ENCODE measurements around the gene DEPDC5.

DEPDC5 gene

DNA sequence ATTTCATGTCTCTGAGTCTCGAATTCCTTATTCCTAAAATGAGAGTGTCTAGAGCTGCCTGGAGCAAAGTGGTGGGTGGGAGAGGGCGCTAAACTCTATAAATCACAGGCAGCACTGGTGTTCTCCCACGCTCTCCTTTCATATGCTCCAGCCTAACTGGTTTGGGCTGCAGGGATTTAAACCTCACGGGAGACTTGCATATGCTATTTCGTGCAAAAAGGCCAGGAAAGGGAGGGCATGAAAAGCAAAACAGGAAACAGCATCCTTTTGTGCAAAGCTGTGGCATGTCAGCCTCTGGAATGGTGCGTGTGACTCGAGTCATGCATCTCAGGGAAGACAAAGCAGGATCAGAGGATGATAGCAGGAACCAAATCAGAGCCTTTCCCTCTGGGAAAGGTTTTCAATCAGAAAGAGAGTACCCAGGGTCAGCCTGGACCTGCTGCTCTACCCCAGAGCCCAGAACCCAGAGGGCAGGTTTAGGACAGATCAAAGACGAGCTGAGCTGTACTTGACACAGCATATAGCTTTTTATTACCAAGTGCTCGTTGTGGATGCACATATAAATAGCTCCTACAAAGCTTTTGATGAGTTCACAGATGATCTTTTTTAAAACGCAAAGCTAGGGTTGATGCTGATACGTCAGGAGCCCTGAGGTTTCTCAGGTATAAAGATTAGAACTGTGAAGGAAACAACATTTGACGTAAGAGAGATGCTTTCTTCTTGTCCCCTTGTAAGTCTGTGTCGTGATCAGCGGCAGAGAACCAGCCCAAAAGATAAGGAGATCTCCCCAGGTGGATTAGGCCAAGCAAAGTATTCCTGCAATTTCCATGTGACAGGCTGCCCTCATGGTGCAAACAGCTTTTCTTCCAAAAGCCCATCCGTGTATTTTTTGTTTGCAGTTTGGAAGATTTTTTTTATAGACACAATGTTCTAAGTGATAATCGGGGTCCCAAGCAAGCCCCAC is 144.3 kb downstream of the DEPDC5 start:
- no peak for DNase-seq

DNA sequence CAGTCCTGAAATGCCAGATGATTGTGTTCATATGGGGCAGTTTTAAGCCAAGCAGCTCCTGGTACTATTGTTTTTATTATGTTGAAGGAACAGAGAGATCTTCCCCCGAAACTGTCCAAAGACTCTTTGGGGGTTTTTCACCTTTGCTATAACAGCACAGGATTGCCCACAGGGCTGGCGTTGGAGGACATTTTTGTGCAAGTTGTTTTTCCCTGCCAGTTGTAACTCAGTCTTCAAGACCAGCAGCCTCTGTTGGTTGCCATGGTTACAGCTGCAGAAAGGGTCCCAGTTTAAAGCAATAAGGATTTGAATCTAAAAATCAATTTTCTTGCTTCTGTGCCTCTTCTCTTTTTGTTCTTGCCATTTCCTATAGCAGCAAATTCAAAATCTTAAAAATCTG is 145.1 kb downstream of the DEPDC5 start:
- no peak for DNase-seq

DNA sequence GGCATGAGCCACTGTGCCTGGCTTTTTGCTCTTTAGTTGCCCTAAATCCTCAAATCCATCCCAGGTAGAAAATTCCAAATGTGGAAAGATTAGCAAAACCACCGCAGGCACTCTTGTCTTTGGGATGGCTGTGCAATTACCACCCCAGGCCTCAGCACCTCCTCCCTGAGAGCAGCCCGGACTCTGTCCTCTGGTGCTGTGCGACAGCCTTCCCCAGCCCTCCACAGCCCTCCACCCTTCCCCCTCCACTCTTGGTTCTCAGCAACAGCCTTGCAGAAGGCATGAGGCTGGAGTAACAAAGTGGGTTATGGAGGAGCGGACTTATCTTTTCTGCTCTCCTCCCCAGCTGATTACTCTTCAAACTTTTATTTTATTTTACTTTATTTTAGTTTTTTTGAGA is 145.8 kb downstream of the DEPDC5 start:
- no peak for DNase-seq

DNA sequence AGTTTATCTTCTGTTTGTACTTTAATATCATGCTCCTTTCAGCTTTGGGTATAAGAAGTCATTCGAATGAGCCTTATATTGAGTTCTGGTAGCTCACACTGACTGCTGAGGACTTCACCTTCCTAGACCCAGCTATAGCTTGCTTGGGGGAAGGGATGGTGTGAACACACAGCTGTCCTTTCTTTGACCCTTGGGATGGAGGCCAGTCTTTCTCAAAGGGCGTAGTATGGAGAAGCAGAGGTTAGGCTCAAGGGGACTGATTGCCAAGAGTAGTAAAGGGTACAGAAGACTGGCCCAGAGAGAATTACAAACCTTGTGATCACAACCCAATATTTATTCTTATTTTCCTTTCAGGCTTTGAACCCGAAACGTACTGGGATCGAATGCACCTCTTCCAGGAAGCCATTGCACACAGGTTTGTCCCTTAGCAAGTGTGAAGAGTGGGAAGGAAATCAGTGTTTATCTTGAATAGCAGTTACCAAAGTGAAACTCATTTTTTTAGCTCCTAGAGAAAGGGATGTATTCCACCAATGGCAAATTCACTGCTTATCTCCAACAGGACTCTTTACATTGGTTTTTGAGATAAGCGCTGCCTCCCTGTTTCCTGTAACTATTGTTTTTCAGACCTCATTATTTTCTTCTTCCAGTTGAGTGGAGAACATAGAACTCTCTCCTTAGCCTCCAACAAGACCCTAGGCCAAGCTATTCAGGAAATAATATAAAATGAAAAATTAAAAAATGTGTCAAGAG is 147.7 kb downstream of the DEPDC5 start:
- no peak for DNase-seq

DNA sequence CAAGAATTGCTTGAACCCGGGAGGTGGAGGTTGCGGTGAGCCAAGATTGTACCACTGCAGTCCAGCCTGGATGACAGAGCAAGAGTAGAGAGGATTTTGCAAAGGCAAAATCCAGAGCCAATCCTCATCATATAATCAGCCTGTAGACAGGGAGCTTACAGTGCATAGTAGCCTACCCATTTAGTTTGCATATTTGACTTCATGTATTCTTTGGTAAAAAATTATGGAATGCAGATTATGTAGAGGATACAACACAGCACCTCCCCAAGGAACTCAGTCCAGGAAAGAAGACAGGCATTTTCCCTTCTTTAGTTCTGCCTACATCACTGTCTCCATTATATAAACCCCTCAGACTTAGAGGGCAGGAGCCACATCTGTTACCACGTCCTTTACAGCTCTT is 150.8 kb downstream of the DEPDC5 start:
- no peak for DNase-seq

DNA sequence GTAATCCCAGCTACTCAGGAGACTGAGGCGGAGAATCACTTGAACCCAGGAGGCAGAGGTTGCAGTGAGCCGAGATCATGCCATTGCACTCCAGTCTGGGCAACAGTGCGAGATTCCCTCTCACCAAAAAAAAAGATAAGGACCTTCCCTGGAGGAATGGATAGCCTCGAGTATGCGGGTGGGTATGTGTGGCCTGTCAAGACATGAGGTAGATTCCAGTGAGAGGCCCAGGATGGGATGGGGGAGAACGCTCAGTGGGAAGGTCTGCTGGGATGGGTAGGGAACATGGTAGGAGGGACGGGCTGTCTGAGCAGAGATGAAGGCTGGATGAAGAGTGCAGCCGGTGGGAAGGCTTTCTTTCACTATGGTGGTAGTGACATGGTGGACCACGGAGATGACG is 151.5 kb downstream of the DEPDC5 start:
- no peak for DNase-seq

DNA sequence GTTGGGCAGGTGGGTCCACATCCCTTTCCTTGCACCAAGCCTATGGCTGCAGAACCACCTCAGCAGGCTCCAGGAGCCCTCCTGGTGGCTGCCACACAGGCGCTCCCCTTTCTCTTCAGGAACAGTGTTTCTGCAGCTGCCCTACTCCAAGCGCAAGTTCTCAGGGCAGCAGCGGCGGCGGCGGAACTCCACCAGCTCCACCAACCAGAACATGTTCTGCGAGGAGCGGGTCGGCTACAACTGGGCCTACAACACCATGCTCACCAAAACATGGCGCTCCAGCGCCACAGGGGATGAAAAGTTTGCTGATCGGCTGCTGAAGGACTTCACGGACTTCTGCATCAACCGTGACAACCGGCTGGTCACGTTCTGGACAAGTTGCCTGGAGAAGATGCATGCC is 152.3 kb downstream of the DEPDC5 start:
- no peak for DNase-seq

DNA sequence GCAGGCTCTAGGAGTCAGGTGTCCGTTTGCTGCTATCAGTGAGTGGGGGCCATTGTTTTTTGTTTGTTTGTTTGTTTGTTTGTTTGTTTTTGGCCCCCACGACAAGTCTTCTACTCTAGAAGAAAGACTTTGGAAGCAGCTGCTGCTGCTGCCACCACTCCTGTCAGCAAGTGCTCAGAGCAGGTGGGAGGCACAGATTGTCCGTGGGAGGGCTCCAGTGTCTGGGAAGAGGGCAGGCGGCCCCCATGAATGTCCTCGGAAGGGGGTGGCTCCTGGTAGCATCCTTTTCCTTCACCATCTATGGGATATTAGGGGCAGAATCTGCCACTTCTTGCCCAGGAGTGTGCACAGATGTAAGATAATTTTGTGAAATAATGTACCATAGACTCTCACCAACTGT is 152.8 kb downstream of the DEPDC5 start:
- DNase-seq, result no peak

DNA sequence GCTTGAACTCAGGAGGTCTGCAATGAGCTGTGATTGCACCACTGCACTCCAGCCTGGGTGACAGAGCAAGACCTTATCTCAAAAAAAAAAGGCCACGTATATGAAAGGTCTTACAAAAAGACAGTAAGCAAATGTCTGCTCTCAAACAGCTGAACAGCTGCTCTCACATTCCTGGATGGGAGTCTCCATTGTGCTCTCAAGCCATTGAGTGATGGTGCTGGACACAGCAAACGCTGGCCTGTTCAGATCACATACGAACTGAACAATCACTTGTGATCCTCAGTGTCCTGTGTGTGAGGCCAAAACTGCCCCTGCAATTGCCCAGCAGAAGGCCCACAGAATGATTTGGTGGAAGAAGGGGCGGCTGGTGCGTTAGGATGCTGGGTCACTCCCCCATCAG is 156.2 kb downstream of the DEPDC5 start:
- DNase-seq, result no peak

DNA sequence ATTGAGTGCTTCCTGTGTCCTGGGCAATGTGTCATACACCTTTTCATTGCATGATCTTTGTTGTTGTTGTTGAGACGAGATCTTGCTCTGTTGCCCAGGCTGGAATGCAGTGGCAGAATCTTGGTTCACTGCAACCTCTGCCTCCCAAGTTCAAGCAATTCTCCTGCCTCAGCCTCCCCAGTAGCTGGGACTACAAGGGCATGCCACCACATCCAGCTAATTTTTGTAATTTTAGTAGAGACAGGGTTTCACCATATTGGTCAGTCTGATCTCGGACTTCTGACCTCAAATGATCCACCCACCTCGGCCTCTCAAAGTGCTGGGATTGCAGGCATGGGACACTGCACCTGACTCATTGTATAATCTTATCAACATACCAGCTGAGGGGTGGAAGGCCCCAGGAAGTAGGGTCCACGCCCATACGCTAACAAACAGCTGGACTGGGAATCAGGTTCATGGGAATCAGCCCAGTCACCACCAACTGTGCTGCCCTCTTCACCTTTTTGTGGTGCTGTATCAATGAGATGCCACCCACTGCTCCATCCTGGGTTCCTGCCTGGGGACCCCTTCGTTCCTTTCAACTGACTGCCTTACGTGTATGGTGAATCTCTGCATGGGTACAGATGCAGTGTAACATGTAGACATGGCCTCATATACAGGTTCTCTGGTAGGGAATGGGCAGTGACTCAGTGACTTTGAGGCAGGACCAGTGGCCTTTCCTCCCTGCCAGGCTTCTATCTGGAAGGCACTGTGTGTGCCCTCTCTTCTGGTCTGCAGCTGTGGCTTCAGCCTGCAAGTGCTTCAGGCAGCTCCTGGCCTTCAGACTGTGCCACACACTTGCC is 158.0 kb downstream of the DEPDC5 start:
- DNase-seq, result no peak

DNA sequence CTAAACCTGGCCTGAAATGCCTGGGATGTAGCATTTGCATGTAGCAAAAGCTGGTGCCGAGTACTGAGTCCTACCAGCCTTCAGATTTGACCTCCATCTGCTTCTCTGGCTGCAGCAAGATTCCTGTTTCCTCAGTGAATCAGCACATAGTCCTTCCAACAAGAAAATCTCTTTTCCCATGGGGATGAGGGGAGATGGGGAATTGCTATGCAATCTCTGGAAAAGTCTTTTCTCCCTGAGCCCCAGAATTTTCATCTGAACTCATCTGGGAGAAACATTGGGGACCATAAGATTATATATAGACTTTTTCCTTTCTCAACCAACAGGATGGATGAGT is 158.6 kb downstream of the DEPDC5 start:
- DNase-seq, result no peak

DNA sequence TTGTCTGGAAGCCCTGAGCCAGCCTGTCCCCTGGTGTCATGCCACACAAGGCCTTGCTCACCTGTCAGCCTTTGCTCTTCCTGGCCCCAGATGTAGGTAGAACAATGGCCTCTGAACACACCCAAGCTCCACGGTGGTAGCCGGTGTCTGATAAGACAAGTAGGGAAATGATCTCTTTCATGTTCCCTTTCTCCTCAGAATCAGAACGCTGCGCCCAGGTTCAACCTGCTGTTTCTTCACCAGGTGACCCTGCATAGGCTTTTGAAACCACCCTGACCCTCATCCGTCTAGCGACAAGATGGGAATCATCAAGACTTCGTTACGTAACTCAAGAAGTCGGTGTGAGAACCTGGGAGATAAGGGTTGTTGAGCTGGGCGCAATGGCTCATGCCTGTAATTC is 161.8 kb downstream of the DEPDC5 start:
- DNase-seq, result no peak

DNA sequence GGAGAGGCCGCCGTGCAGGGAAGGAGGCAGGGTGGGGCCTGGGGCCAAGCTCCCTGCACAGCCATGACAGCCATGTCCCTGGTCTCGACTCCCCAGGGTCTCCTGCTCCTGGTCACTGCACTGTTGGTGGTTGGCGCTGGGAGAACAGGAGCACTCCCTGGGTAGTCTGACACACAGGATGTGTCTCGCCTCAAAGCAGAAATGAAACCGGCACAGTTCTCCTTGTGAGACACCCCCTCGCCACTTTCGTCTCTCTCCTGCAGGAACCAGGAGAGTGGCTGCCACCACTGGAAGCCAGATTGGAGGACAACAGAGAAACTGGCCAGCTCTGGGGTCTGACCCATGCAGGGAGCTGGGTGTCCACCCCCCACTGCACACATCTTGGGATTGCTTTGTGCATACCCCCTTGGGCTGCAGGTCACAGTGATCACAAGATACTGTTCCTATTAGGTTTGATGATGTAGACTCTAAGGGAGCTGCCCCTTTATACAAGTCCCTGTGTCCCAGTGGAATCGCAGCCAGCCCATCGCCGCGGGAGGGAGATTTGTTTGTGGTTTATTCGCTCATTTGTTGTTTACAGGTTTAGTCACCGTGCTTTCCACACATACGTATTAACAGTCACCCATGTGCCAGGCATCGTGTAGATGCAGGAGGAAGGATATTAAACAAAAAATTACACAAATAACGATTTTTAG is 163.6 kb downstream of the DEPDC5 start:
- DNase-seq, result no peak

DNA sequence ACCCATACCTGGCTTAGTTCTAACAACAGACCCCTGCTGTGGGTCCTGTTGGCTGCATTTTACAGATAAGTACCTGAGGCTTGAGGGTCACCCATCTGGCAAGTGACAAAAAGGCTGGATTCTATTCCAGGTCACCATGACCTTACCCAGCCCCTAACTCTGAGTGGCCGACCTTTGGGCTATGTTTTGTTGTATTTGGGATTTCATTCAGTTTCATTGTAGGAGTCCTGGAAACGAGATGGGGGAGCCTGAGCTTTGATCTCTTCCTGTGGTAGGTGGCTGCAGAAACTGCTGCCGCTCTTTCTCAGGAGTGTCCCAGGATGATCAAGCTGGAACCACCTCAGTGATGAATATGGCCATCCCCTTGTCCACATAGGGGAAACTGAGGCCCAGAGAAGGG is 165.9 kb downstream of the DEPDC5 start:
- no peak for DNase-seq

DNA sequence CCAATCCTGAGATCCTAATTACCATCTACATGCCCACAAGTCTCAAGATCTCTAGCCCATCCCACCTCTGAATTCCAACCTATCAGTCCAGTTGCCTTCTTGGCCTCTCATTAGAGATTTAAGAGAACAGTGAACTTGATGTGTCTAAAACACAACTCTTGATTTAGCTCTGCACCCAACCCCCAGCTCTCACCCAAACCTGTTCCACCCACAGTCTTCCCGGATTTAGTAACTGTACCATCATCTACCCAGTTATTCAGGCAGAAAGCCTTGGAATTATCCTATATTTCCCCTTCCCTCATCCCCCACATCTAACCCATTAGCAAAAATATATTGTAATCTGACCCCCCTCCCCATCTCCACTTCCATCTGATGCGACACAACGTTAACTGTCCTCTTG is 166.5 kb downstream of the DEPDC5 start:
- DNase-seq, result no peak

DNA sequence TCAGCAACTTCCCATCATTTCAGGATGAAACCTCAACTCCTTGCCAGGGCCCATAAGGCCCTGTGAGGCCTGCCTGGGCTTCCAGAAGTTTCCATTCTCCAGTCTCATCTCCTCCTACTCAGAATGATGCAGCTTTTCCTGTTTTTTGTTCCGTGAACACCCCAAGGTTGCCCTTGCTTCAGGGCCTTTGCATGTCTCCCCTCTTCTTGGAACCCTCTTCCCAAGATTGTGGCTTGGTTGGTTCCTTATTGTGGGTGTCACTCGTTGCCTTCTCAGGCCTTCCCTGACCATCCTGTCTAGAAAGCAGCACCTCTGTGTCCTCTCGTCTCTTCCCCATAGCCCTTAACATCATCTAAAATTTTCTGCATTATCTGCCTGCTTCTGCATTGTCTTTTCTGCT is 167.3 kb downstream of the DEPDC5 start:
- no peak for DNase-seq

DNA sequence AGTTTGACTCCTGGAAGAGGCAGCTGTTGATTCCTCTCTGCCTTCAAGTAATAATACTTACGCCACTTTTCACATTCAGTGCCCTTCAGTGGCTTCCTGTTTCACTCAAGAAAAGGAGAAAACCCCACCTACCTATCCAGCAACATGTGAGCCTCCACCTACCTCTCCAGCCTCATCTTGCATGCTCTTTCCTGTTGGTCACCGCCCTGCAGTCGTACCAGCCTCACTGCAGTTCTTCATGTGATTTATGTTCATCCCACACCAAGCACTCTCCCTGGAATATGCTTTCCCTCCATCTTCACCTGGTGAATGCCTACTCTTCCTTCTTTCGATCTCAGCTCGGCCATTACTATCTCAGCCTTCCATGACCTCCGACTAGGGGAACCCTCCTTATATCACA is 168.7 kb downstream of the DEPDC5 start:
- no peak for DNase-seq

DNA sequence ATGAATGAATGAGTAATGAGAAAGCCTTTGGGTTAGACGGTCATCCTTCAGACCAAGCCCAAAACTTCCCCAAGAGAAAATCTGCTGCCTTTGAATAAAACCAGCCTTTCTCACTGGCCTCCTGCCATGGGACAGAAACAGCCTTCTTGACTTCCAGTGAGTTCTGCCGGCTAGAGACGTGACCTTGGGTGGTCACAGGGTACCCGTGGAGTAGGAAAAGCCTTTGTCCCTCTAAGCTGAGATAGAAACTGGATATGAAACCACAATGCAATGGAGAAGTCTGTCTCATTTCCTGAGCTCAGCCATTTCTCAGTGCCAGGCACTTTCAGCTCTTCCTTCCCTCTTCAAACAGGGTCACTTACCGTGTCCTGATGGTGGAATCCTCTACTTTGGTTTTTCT is 169.3 kb downstream of the DEPDC5 start:
- DNase-seq, result no peak

DNA sequence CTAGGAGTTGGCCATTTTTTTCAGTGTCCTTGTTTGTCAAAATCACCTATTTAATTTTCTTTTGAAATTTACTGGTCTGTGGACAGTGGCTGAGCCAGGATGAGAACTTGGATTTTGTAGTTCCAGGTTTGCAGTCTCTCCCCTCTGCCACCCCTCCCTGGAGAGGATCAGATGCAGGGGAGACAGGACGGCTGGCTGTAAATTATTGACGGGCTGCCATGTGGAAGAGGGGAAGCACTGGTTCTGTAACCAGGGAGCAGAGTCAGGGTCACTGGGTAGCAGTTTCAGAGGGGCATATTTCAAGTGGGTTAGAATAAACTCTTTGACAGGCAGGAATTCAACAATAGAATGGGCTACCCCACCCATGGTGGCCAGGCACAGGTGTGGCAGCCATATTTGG is 169.9 kb downstream of the DEPDC5 start:
- DNase-seq, result no peak

DNA sequence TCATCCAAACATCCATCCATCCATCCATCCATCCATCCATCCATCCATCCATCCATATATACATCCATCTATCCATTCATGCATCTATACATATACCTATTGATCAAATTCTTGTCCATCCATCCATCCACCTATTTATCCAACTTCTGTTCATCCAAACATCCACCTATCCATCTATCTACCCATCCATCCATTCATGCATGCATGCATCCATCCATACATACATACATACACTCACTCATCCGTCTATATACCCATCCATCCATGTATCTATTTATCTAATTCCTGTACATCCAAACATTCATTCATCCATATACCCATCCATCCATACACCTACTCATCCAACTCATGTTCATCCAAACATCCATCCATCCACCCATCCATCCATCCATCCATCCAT is 171.2 kb downstream of the DEPDC5 start:
- no peak for DNase-seq

DNA sequence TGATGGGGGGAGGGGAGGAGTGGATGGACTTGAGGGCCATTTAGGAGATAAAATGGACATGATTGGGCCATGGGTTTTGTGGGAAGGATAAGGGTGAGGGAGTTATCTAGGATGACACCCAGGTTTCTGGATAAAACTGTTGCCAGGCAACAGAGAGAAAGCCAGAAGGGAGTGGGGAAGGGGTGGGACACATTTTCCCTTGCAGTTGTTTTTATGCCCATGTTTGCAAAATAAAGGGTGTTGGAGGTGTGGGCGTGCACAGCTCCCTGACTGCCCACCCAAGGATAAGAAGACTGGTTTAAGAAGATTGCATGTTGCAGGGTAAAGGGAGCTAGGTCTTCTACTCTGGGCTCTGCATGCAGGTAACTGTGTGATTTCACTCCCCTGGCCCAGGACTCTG is 172.2 kb downstream of the DEPDC5 start:
- no peak for DNase-seq

DNA sequence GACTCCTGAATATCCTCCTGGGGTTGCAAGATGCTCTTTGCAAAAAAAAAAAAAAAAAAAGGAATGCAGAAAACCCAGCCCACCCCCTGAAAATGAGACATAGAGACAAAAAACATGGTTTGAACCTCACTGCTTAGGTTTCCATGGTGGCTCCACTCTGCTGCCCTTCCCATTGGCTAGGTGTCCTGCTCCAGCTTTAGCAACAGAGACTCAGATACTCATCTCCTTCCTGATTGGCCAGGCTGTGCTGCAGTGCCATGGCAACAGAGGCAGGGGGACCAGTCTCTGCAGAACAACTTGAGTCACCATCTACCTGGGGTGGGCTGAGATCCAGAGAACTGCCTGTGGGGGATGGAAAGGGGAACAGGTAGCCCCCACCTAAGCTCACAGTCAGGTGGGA is 173.2 kb downstream of the DEPDC5 start:
- DNase-seq, result no peak

DNA sequence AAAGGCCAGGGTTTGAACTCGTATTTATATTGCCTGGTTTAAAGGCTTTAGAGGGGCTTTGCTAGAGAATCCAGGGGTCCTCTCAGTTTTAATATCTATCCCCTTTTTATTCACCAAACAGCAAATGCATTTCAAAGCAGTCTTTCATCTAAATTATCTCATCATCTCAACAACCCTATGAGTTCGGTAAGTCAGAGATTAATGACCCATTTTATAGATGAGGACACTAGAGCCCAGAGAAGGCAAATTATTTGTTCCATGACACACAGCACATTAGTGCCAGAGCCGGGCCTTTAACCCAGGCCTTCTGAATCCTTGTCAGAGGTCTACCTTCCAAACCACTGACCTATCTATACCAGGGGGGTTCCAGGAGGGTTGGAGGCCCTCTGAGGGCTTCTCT is 173.7 kb downstream of the DEPDC5 start:
- no peak for DNase-seq

Measured in NCI-H446 (cell line).